Activated T-cell treated with anti-CD3 and anti-CD28 coated beads for 1 hour (primary cell): ENCODE results near the gene ZNF577.

Experiments used
- DNase-seq: peaks from one replicate; pipeline ENCODE4 v3.0.0-alpha.2; 2020; ENCODE audit warnings: low read depth

ZNF577 gene

DNA sequence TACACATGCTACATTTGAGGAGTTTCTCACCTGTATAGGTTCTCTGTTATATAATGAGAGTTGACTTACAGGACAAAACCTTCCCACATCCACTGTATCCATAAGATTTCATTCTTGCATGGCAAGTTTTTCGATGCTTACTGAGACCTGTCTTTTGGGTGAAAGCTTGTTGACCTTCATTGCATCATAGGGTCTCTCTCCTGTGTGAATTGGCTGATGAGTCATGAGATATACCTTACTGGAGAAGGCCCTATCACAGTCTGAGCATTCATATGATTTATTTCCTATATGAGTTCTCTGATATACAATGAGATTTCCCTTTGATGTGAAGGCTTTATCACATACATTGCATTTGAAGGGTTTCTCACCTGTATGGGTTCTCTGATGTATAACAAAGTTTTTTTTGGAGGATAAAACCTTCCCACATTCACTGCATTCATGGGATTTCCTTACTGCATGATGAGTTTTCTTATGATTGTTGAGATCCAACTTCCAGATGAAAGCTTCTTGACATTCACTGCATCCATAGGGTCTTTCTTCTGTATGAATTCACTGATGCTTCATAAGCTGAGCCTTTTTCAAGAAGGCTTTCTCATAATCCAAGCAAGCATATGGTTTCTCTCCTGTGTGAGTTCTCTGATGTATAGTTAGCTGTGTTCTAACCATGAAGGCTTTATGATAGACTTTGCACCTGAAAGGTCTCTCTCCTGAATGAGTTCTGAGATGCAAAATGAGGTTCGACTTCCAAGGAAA lies 25.7 kb downstream of the ZNF577 start:
- DNase-seq = no peak

DNA sequence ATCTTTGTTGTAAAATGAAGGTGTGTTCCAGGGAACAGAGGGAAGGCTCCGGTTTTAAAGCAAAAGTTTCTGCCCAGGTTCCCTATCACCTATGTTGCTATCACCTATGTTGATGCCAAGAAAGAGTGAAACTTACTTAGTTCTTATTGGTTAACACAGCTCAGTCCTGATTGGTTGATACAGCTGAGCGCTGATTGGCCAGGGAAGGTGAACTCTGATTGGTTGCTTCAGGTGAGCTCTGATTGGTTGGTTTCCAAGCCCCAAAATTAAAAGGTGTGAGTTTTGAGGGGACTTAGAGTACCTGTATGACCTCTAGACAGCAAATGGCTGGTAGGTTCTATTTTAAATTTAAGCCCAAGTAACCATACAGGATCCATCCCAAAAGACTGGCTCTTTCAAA lies 50.6 kb downstream of the ZNF577 start:
- DNase-seq = no peak

DNA sequence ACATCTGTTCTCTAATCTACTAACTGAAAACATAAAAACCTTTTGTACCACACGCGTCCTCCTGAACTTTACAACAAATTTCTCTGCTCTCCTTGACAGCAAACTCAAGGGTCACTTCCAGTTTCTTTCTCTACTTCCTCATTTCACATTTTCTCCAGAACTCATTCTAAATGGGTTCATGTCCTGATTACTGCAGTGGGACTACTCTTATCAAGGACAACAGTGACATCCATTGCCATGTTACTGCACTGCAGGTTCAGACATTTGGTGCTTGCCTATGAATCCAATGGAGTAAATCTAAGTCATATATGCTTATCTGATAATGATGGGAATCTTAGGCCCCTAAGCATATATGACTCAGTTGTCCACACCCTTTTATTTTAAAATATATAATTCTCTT lies 57.5 kb downstream of the ZNF577 start:
- no peak for DNase-seq

DNA sequence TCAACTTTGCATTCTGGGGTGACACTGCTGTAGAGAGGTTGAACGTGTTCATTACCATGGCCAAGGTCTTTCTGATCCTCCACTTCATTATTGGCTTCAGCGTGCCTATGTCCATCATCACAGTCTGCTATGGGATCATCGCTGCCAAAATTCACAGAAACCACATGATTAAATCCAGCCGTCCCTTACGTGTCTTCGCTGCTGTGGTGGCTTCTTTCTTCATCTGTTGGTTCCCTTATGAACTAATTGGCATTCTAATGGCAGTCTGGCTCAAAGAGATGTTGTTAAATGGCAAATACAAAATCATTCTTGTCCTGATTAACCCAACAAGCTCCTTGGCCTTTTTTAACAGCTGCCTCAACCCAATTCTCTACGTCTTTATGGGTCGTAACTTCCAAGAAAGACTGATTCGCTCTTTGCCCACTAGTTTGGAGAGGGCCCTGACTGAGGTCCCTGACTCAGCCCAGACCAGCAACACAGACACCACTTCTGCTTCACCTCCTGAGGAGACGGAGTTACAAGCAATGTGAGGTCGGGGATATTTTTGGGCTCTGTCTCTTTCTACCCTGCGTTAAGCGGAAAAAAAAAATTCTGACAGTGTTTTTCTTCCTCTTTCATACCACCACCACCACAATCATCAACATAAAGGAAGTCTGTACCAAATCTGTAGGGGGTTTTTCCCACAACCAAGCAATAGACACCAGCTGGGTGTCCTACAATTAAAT lies 63.3 kb downstream of the ZNF577 start:
- DNase-seq = no peak

DNA sequence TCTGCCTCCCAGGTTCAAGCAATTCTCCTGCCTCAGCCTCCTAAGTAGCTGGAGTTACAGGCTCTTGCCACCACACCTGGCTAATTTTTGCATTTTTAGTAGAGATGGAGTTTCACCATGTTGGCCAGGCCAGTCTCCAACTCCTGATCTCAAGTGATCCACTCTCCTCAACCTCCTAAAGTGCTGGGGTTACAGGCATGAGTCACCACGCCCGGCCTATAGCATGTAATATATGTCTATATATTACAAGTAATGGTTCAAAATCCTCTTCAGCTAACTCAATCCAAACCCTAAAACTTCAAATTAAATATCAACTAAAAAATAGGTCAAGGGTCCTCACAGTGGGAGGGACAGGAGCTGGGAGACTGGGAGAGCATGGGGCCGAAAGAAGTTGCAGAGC lies 64.8 kb downstream of the ZNF577 start:
- DNase-seq = no peak

DNA sequence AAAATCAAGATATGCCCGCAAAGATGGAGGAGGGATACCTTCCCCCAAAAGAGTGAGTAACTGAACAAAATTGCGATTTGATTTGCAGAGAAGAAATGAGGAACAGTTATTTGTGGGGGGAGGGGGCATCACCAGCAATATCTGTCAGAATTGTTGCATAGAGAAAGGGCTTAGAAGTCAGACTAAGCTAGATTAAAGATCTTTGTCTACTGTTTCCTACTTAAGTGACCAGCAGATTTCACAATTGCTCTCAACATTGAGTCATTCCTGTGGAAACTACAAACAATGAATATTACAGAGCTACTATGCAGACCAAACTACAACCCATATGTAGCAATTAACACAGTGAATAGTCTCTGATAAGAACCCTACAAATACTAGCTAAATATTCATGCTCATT lies 65.4 kb downstream of the ZNF577 start:
- no peak for DNase-seq

DNA sequence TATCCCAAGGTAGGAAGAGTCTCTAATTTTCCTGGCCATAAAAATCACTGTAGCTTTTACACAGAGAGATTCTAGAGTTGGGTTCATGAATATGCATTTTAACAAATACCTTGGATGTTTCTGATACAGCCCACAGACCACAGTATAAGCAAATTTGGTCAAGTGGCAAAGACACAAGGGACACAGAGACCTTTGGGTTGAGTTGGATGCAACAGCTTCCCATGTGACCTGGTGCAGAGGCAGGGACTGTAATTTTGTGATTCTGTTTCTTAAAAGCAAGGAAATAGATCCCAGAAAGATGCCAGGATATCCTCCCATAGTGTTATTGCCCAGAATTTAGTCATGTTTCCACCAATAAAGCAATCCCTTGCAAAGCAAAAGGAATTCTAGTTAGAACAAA lies 65.8 kb downstream of the ZNF577 start:
- no peak for DNase-seq

DNA sequence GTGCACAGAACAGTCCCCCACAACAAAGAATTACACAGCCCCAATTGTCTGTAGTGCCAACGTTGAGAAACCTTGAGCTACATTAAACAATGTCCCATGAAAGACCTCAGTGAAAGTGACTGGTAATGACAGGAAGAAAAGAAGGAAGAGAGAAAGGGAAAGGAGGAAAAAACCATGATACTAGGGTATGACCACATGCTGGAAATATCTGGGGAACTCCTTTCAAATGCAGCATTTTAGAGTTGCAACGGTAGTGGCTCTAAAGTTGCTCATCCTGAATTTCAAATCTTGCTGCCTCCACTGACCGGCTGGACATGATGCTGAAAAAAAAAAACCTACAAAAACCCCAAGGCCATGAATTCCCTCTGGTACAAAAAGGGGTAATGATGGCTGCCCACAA lies 66.3 kb downstream of the ZNF577 start:
- no peak for DNase-seq
